GM12801 (cell line): ENCODE data around the gene MYO1H.

Experiments
- TF ChIP-seq, protein P1 (sequence below): IDR thresholded peaks from one replicate; pipeline ENCODE4 v1.5.1; 2011; ENCODE audit warnings: control low read depth; ENCODE audit not compliant: insufficient read length; ENCODE audit errors: extremely low read depth

The MYO1H gene

DNA sequence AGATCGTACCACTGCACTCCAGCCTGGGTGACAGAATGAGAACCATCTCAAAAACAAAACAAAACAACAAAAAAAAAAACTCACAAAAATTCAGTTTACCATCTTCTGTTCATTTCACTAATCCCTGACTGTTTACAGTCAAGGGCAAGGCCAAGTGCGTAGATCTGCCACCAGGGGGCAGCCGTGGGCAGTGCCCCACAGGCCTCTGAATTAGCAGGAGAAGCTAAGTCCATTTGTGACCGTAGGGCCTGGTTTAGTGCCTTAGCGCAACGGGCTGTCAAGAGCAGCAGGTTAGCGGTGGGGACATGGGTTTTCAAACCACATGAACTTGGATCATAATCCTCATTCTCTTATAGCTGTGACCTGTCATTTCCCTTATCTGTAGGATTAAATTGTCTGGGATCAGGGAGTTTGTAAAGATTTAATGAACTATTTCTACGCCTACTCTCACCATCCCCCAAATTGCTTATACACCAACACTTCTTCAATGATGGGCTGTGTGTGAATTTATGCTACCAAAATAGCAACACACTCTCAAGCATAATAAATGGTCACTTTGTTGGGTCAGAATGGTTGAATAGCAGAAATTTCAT, 80.4 kb downstream of the MYO1H start:
- TF ChIP-seq, protein P1, sequence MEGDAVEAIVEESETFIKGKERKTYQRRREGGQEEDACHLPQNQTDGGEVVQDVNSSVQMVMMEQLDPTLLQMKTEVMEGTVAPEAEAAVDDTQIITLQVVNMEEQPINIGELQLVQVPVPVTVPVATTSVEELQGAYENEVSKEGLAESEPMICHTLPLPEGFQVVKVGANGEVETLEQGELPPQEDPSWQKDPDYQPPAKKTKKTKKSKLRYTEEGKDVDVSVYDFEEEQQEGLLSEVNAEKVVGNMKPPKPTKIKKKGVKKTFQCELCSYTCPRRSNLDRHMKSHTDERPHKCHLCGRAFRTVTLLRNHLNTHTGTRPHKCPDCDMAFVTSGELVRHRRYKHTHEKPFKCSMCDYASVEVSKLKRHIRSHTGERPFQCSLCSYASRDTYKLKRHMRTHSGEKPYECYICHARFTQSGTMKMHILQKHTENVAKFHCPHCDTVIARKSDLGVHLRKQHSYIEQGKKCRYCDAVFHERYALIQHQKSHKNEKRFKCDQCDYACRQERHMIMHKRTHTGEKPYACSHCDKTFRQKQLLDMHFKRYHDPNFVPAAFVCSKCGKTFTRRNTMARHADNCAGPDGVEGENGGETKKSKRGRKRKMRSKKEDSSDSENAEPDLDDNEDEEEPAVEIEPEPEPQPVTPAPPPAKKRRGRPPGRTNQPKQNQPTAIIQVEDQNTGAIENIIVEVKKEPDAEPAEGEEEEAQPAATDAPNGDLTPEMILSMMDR, result peak; percentile 91

DNA sequence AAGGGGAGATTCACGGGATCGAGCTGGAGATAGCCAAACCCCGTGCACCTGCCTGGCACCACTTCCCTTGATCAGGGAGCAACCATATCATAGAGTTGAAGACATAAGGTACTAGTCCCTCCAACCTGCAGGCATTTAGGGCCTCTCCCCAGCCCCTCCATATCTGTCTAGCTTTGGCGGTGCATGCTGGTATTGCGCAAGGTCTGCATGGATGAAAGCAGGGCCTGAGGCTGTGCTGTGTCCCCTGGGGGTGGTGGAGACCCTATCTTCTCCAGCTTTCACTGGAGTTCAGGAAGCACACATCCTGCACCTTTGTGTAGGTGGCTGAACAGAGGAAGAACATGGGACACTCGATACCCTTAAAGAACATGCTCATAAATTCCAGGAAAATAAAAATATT, 82.5 kb downstream of the MYO1H start:
- TF ChIP-seq, protein P1, result no peak

DNA sequence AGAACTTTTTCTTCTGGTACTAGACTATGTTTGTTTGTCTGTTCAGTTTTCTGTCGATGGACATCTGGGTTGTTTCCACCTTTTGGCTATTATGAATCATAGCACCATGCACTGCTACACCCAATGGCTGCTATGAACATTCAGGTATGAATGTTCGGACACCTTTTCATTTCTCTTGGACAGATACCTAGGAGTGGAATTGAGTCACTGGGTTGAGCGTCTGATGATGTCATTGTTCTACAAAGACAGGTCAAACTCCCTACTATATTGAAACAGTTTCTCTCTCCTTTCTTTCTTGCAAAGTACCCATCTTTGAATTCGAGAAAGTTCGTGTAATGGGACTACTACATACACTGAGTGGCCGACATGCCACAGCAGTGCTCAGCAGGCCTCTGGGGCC, 84.7 kb downstream of the MYO1H start:
- TF ChIP-seq, protein P1, result no peak

DNA sequence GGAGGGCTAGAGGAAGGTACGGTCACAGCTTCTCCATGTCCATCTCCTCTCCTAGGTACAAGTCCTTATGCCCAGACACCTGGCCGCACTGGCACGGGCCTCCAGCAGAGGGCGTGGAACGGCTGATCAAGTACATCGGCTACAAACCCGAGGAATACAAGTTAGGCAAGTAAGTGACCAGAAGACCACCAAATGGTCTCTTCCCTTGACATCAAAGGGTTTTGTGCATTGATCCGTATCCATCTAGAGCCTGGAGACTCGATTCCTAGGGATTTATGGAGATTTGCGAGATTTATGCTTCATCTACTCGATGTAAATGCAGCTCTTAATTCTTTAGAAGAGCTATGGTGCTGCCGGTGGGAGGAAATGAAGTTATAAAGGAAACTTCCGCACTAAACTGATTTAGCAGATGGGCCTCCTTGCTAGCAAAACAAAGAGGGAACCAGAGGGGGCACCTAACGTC, 85.2 kb downstream of the MYO1H start:
- TF ChIP-seq, protein P1, result peak; percentile 95

DNA sequence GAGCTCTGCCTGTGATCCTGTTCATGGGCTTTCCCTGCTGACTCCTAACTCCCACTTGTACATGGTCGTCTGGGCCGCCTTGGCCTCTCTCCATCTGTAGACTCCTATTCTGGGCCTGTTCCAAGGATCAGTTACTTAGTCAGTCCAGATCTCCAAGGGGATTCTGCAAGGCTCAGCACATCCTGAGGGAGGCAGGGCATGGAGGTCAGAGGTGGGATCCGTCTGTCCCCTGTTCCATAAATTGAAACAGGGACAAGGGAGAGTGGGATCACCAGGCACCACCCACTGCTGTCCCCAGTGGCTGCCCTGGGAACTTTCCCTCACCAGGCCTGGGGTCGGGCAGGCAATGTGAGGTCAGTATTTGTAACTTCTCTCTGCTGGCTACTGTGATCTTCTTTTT, 85.9 kb downstream of the MYO1H start:
- TF ChIP-seq, protein P1, result no peak

DNA sequence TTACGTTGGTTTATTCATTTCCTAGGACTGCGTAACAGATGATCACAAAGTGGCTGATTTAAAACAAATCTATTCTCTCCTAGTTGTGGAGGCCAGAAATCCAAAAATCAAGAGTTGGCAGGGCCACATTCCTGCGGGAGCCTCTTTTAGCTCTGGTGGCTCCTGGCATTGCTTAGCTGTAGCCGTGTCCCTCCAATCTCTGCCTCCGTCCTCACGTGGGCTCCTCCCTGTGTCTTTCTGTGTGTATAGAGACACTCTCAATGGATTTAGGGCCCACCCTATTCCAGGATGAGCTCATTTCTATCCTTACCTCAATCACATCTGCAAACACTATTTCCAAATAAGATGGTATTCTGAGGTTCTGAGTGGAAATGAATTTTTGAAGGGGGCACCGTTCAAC, 86.9 kb downstream of the MYO1H start:
- TF ChIP-seq, protein P1, result no peak

DNA sequence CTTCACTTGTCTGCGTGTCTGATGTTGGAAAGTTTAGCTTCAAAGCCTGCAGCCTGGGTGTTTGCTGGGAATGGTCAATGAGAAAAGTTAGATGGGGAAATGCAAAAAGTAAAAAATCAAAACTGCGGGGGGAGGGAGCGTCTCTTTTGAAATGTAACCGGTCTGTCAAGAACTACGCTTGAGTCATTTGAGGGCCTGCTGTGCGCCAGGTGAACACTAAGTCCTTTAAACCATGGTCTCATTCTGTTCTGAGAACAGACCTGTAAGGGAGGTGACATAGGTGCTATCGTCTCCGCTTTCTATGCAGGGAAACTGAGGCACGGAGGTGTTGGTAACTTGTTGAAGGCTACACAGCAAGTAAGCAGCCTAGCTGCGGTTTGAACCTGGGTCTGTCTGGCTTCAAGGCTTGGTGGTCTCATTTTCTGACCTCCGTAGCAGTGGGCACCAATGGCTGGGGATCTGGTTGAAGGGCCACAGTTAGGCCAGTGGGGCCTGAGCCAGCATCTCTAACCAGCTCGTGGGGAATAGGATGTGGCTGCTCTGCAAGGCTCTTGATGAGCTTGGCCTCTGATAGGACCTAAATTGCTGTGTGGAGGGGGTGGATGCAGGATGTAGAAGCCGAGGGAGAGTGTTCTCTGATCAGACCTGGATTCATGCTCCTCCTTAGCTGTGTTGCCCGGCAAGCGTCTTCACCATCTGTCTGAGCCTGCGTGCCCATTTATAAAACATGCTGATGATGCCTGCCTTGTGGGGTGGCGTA, 87.9 kb downstream of the MYO1H start:
- TF ChIP-seq, protein P1, result no peak
